Ascending aorta (tissue), 2 donors: ENCODE measurements around the gene SDF4. TPM values are rescaled to one million over a fixed set of nuclear protein-coding genes. Genes with fewer than 3 reads are reported as not detected.

ENCODE experiments used
- DNase-seq, 2 donors: peaks; one replicate each; pipeline ENCODE4 v3.0.0-alpha.2; 2019; ENCODE audit warnings: low spot score in 2 of 2
- H3K27ac ChIP-seq, 2 donors: fragments of 200-600 bp; sonication (generic); one replicate each; pipeline ENCODE4 v1.5.1; 2016 to 2017; ENCODE audit warnings: mild to moderate bottlenecking in 1 of 2
- H3K27me3 ChIP-seq: fragments of 200-600 bp; sonication (generic); one replicate; pipeline ENCODE4 v1.5.1; 2017
- H3K36me3 ChIP-seq, 2 donors: fragments of 200-600 bp; sonication (generic); one replicate each; pipeline ENCODE4 v1.5.1; 2016
- H3K4me1 ChIP-seq, 2 donors: fragments of 200-600 bp; sonication (generic); one replicate each; pipeline ENCODE4 v1.5.1; 2016 to 2017; ENCODE audit warnings: mild to moderate bottlenecking in 1 of 2
- H3K4me3 ChIP-seq, 2 donors: fragments of 200-600 bp; sonication (generic); one replicate each; pipeline ENCODE4 v1.5.1; 2016 to 2017; ENCODE audit warnings: mild to moderate bottlenecking in 1 of 2
- H3K9me3 ChIP-seq, 2 donors: fragments of 200-600 bp; sonication (generic); one replicate each; pipeline ENCODE4 v1.5.1; 2016
- intact Hi-C: fragments of 100-400 bp; cut with DNase I; formaldehyde crosslinking; loops from one replicate; pipeline ENCODE4 v1.15.1; 2023
- total RNA-seq: library from RNA; depleted of rRNA; stranded (reverse); fragments of >200 nt; gene quantifications from one replicate; pipeline ENCODE4 v1.1.0, GENCODE V29; 2016
- TF ChIP-seq, protein P1 (sequence below), 3 experiments: fragments of 200-600 bp in 2 of 3; fragments of 450-650 bp in 1 of 3; sonication (generic) in 2 of 3; IDR thresholded peaks; one replicate each; pipeline ENCODE4 v1.5.1; 2016 to 2019; ENCODE audit warnings: antibody characterized with exemption in 3 of 3, mild to moderate bottlenecking in 1 of 3, moderate library complexity in 1 of 3

The SDF4 gene
- total RNA-seq, 1 donor from 2014 or later = 223 TPM

DNA sequence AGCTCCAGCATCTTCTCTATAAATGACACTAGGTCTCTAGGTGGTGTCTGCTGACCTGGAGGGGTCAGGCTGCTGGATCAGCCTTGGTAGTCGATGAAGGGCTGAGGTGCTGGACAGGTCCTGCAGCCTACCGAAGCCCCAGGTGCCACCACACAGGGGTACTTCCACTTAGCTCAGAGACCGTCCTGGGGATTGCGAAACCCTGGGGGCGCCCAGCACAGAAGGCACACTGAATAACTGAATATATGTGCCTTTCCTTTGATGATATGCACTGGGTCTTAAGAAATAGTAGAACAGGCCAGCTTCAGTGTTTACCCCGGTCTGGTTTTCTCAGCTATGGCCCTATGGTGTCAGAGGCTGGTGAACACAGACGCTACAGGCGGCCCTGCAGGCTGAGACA is 31.0 kb upstream of the SDF4 start:
- no peaks in the 10 kb centered on the region for H3K9me3 ChIP-seq
- no peaks in the 10 kb centered on the region for H3K4me1 ChIP-seq
- no peaks in the 10 kb centered on the region for H3K27me3 ChIP-seq
- intact Hi-C loops = no loop called here
- TF ChIP-seq, protein P1, sequence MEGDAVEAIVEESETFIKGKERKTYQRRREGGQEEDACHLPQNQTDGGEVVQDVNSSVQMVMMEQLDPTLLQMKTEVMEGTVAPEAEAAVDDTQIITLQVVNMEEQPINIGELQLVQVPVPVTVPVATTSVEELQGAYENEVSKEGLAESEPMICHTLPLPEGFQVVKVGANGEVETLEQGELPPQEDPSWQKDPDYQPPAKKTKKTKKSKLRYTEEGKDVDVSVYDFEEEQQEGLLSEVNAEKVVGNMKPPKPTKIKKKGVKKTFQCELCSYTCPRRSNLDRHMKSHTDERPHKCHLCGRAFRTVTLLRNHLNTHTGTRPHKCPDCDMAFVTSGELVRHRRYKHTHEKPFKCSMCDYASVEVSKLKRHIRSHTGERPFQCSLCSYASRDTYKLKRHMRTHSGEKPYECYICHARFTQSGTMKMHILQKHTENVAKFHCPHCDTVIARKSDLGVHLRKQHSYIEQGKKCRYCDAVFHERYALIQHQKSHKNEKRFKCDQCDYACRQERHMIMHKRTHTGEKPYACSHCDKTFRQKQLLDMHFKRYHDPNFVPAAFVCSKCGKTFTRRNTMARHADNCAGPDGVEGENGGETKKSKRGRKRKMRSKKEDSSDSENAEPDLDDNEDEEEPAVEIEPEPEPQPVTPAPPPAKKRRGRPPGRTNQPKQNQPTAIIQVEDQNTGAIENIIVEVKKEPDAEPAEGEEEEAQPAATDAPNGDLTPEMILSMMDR (IDR thresholded peaks at IDR 0.05) = no peak
- no peak for DNase-seq
- H3K4me3 ChIP-seq = no peak overlapping the region
- no peak overlapping the region for H3K27ac ChIP-seq
- H3K36me3 ChIP-seq = peaks cover 57 to 92% of the 10 kb centered on the region in 2 donors

DNA sequence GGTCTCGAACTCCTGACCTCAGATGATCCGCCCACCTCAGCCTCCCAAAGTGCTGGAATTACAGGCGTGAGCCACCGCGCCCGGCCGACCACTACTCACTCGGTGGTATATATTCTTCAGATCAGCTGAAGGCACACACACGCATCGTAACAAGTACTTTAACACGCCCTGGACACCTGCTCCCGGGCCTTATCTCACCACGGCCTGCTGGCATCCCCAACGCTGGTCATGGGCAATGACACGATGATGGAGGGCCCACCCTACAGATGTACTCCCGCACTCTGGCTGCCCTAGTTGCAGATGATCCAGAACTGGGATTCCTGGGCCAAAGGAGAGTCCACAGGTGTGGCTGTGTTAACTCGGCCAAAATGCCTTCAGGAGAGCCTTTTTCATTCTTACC is 30.3 kb upstream of the SDF4 start:
- Histone ChIP-seq H3K36me3 (peaks cover 54 to 91% of the 10 kb centered on the region in 2 donors), H3K4me3 (no peak overlapping the region), H3K27me3 (no peaks in the 10 kb centered on the region), H3K4me1 (no peaks in the 10 kb centered on the region), H3K9me3 (no peaks in the 10 kb centered on the region), H3K27ac (no peak overlapping the region)
- no peak for DNase-seq
- TF ChIP-seq, protein P1 (IDR thresholded peaks at IDR 0.05) = no peak
- intact Hi-C loops = no loop called here

DNA sequence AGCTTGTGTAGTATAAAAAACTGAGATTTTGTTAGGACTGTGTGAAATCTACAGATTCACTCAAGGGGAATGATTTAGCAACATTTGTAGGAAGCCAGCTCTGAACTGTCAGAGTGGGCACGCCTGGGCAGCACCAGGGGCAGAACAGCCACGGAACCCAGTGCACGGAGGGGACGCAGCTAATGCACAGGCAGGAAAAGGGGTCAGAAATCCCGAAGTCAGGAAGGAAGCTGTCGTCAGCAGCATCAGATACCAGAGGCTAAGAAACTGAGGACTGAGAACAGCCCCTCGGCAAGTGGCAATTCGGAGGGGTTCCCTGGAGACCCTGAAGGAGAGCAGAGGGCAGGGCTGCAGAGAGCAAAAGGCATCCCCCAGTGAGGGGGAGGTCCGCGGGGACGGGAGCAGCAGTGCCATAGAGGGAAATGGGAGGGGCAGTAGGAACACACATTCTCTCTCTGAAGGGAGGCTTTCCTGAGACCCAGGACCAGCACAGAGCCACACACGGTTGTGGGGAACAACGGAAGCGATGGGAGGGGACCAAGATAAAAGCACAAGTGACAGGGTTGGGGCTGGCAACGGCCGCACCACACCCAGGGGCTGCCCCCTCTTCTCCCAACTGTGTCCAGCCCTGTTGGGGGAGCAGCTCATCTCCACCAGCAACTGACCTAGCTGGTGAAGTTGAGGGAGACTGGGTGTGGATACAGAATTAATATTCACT is 29.2 kb upstream of the SDF4 start:
- intact Hi-C loops = no loop called here
- TF ChIP-seq, protein P1 (IDR thresholded peaks at IDR 0.05) = no peak
- Histone ChIP-seq H3K36me3 (peaks cover 63 to 90% of the 10 kb centered on the region in 2 donors), H3K27ac (no peak overlapping the region), H3K27me3 (no peaks in the 10 kb centered on the region), H3K9me3 (no peaks in the 10 kb centered on the region), H3K4me3 (no peak overlapping the region), H3K4me1 (no peaks in the 10 kb centered on the region)
- no peak for DNase-seq

DNA sequence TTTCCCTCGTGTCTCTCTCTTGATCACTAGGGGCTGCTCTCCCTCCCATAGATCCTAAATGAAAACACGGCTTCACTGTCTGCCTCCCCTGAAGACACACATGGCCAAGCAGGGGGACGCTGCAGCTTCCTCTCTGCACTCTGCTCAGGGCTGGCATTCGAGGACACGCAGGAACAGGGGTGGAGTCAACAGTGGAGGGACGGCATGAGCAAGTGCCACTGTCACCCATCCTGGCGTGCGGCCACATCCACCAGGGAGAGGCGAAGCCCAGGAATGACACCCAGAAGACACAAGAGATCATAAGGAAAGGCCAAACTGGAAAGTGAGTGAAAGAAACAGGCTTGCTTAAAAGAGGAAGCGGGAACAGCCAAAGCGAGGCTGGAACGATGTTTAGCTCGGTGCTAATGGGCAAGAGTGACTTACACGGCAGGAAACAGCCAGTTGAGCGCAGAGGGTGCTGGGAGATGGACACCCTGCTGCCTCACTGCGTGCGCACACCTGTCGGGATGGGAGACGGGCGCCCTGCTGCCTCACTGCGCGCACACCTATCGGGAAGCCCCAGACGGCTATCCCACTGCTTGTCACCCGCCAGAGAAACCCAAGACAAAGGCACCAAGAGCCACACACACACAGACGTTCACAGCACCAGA is 28.3 kb upstream of the SDF4 start:
- H3K9me3 ChIP-seq = no peaks in the 10 kb centered on the region
- intact Hi-C loops = no loop called here
- no peaks in the 10 kb centered on the region for H3K4me1 ChIP-seq
- no peak for DNase-seq
- no peak overlapping the region for H3K27ac ChIP-seq
- H3K4me3 ChIP-seq = no peak overlapping the region
- TF ChIP-seq, protein P1 (IDR thresholded peaks at IDR 0.05) = no peak
- peaks cover 65 to 92% of the 10 kb centered on the region in 2 donors for H3K36me3 ChIP-seq
- H3K27me3 ChIP-seq = no peaks in the 10 kb centered on the region

DNA sequence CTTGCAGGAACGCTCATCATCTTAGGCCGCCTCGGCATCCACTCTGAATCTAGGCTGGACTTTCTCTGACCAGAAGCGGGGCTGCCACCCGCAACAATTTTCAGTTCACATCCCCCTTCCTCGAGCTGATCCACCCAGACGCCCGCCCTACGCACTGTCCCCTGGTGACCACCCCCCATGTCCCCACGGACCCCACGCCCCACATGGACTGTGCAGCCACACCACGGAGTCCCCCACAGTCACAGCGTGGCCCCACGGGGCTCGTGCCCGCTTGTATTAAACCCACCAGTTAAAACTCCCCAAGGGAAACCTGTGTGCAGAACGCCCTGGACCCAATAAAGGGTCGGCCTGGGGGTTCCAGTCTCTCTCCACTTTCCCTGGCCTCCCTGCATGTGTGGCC is 27.7 kb upstream of the SDF4 start:
- H3K36me3 ChIP-seq = peaks cover 69 to 92% of the 10 kb centered on the region in 2 donors
- no peak for DNase-seq
- H3K4me3 ChIP-seq = no peak overlapping the region
- intact Hi-C loops = no loop called here
- TF ChIP-seq, protein P1 (IDR thresholded peaks at IDR 0.05) = no peak
- H3K27ac ChIP-seq = no peak overlapping the region
- H3K4me1 ChIP-seq = no peaks in the 10 kb centered on the region
- no peaks in the 10 kb centered on the region for H3K27me3 ChIP-seq
- H3K9me3 ChIP-seq = no peaks in the 10 kb centered on the region
